Neural crest cell (in vitro differentiated cells): ENCODE results near the gene KSR2. TPM values are rescaled to one million over a fixed set of nuclear protein-coding genes. Genes with fewer than 3 reads are reported as not detected.

ENCODE experiments used
- DNase-seq: peaks from one replicate; pipeline ENCODE4 v3.0.0; 2021; ENCODE audit warnings: low read depth, mixed read lengths, low spot score
- H3K27ac Mint-ChIP-seq: one replicate; pipeline ENCODE4 v1.8.0; 2021; ENCODE audit warnings: mild to moderate bottlenecking, mixed read lengths; ENCODE audit not compliant: unreplicated experiment
- H3K27me3 Mint-ChIP-seq: 2 replicates; pipeline ENCODE4 v1.8.0; 2021; ENCODE audit warnings: low read depth, mild to moderate bottlenecking, mixed read lengths
- H3K36me3 Mint-ChIP-seq: 2 replicates; pipeline ENCODE4 v1.8.0; 2021; ENCODE audit warnings: low read depth, mild to moderate bottlenecking, mixed read lengths
- H3K4me1 Mint-ChIP-seq: 2 replicates; pipeline ENCODE4 v1.8.0; 2021; ENCODE audit warnings: mixed read lengths
- H3K4me3 Mint-ChIP-seq: one replicate; pipeline ENCODE4 v1.8.0; 2021; ENCODE audit warnings: mild to moderate bottlenecking, mixed read lengths
- H3K9me3 Mint-ChIP-seq: 2 replicates; pipeline ENCODE4 v1.8.0; 2021; ENCODE audit warnings: mixed read lengths
- total RNA-seq: library from RNA; stranded (reverse); gene quantifications from 2 replicates; pipeline ENCODE4 v1.2.1, GENCODE V29; 2021
- TF ChIP-seq, protein P1 (sequence below): fragments of 200-600 bp; sonication (generic); conservative IDR thresholded peaks from 2 replicates; pipeline ENCODE4 v1.5.0; 2021; ENCODE audit warnings: antibody characterized with exemption, mild to moderate bottlenecking

The KSR2 gene
- total RNA-seq, 1 donor from 2014 or later: 0.33 TPM

GRCh38 chr12:117664169-117664568 lies 304.6 kb downstream of the KSR2 start:
- no peak for DNase-seq
- Mint-ChIP-seq H3K9me3 (no peaks in the 10 kb centered on the region), H3K4me3 (no peak overlapping the region), H3K27me3 (peaks cover 53% of the 10 kb centered on the region), H3K4me1 (no peaks in the 10 kb centered on the region), H3K36me3 (no peaks in the 10 kb centered on the region), H3K27ac (no peak overlapping the region)
- TF ChIP-seq, protein P1, sequence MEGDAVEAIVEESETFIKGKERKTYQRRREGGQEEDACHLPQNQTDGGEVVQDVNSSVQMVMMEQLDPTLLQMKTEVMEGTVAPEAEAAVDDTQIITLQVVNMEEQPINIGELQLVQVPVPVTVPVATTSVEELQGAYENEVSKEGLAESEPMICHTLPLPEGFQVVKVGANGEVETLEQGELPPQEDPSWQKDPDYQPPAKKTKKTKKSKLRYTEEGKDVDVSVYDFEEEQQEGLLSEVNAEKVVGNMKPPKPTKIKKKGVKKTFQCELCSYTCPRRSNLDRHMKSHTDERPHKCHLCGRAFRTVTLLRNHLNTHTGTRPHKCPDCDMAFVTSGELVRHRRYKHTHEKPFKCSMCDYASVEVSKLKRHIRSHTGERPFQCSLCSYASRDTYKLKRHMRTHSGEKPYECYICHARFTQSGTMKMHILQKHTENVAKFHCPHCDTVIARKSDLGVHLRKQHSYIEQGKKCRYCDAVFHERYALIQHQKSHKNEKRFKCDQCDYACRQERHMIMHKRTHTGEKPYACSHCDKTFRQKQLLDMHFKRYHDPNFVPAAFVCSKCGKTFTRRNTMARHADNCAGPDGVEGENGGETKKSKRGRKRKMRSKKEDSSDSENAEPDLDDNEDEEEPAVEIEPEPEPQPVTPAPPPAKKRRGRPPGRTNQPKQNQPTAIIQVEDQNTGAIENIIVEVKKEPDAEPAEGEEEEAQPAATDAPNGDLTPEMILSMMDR: no peak

GRCh38 chr12:117662620-117663395 lies 306.0 kb downstream of the KSR2 start:
- Mint-ChIP-seq H3K9me3 (no peaks in the 10 kb centered on the region), H3K4me1 (no peaks in the 10 kb centered on the region), H3K36me3 (no peaks in the 10 kb centered on the region), H3K27ac (no peak overlapping the region), H3K27me3 (peaks cover 41% of the 10 kb centered on the region), H3K4me3 (no peak overlapping the region)
- TF ChIP-seq, protein P1: no peak
- DNase-seq: no peak

DNA sequence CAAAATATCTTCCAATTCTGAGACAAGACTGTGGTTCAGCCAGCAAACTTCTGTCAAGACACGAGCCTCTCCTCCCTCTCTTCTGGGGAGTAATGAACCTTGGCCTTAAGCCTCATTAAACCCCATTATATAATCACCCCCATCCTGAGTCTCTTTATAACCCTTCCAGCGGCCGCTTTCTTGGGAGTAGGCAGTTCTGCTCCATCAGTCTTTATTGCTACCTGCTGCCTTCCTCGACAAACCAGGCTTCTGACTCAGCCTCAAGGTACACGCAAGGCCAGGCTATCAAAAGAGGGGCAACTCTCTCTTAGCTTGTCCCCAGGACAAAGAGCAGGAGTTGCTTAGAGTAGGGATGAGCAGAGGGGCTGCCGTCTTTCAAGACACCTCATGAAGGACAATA lies 306.6 kb downstream of the KSR2 start:
- DNase-seq: no peak
- no peak overlapping the region for H3K27ac Mint-ChIP-seq
- TF ChIP-seq, protein P1: no peak
- no peaks in the 10 kb centered on the region for H3K4me1 Mint-ChIP-seq
- H3K27me3 Mint-ChIP-seq: peaks cover 36% of the 10 kb centered on the region
- H3K4me3 Mint-ChIP-seq: no peak overlapping the region
- H3K9me3 Mint-ChIP-seq: no peaks in the 10 kb centered on the region
- no peaks in the 10 kb centered on the region for H3K36me3 Mint-ChIP-seq

- H3K27me3 Mint-ChIP-seq: peaks cover 32% of the 10 kb centered on the region
- TF ChIP-seq, protein P1: no peak
- DNase-seq: no peak
- H3K27ac Mint-ChIP-seq: no peak overlapping the region
- H3K4me3 Mint-ChIP-seq: no peak overlapping the region
- H3K4me1 Mint-ChIP-seq: no peaks in the 10 kb centered on the region
- H3K9me3 Mint-ChIP-seq: no peaks in the 10 kb centered on the region
- no peaks in the 10 kb centered on the region for H3K36me3 Mint-ChIP-seq
These were observed 307.3 kb downstream of the KSR2 start for GRCh38 chr12:117661471-117661870.

- no peaks in the 10 kb centered on the region for H3K9me3 Mint-ChIP-seq
- H3K36me3 Mint-ChIP-seq: no peaks in the 10 kb centered on the region
- H3K4me3 Mint-ChIP-seq: no peak overlapping the region
- no peaks in the 10 kb centered on the region for H3K4me1 Mint-ChIP-seq
- no peak for DNase-seq
- H3K27me3 Mint-ChIP-seq: peaks cover 30% of the 10 kb centered on the region
- TF ChIP-seq, protein P1: no peak
- H3K27ac Mint-ChIP-seq: no peak overlapping the region
These were observed 307.9 kb downstream of the KSR2 start for GRCh38 chr12:117660896-117661295.
